GM12878 (cell line): Measurements from ENCODE around the gene BSPRY. TPM values are rescaled to one million over a fixed set of nuclear protein-coding genes. Genes with fewer than 3 reads are reported as not detected.

ENCODE experiments used
- ATAC-seq: fragments of 200-7000 bp; cut with Tn5 transposase; 3 replicates; pipeline ENCODE4 v1.9.1; 2020; ENCODE audit warnings: mild to moderate bottlenecking, moderate library complexity
- BruUV-seq: library from RNA; stranded (reverse); fragments of 400-500 nt; replicated peaks from 2 replicates; lab custom pipeline; 2021; lab: Mats Ljungman, UMichigan
- CTCF ChIA-PET: fragments of 300-600 bp; sonication (Branson Sonifier 250); formaldehyde crosslinking; extraction: SDS; loops from one replicate; lab custom pipeline; 2021; ENCODE audit warnings: inconsistent platforms; lab: Yijun Ruan, JAX
- POLR2A ChIA-PET: fragments of 350-600 bp; formaldehyde crosslinking; extraction: SDS; loops from one replicate; lab custom pipeline; 2021; ENCODE audit warnings: inconsistent platforms; lab: Charles Lee
- RAD21 ChIA-PET: fragments of 300-600 bp; sonication (Branson Sonifier 250); formaldehyde crosslinking; loops from one replicate; lab custom pipeline; 2023; ENCODE audit warnings: antibody characterized with exemption; ENCODE audit not compliant: unreplicated experiment; lab: Charles Lee
- SMC1A ChIA-PET: fragments of 300-600 bp; sonication (Branson Sonifier 250); formaldehyde crosslinking; loops from one replicate; lab custom pipeline; 2023; ENCODE audit not compliant: unreplicated experiment, uncharacterized antibody; lab: Charles Lee
- DNase-seq: peaks from one replicate; pipeline ENCODE4 v3.0.0-alpha.2; 2011; ENCODE audit warnings: low read depth, low spot score
- FAIRE-seq: peaks from 3 replicates; lab custom pipeline; 2011; peaks lifted over from hg19 to GRCh38; lab: Jason Lieb, UNC
- H2AFZ ChIP-seq: 2 replicates; pipeline ENCODE4 v1.6.0; 2011; ENCODE audit warnings: low read depth, low read length, control low read depth; ENCODE audit not compliant: control insufficient read depth
- H3K27ac ChIP-seq: 2 replicates; pipeline ENCODE4 v1.5.1; 2011; ENCODE audit warnings: control low read depth; ENCODE audit not compliant: control insufficient read depth, insufficient read depth
- H3K27me3 ChIP-seq, 2 experiments: replicated peaks in 1 of 2; 2 replicates each; pipeline versions ENCODE4 v1.6.0 to v1.6.1; 2011; ENCODE audit warnings: low read length in 1 of 2; ENCODE audit not compliant: control insufficient read depth in 2 of 2, insufficient read depth in 2 of 2
- H3K36me3 ChIP-seq, 2 experiments: 2 replicates each; pipeline ENCODE4 v1.5.1; 2011; ENCODE audit warnings: low read length in 1 of 2; ENCODE audit not compliant: control insufficient read depth in 2 of 2, insufficient read depth in 2 of 2
- H3K4me1 ChIP-seq: 2 replicates; pipeline ENCODE4 v1.6.1; 2011; ENCODE audit warnings: mild to moderate bottlenecking, low read length, moderate library complexity, mixed read lengths; ENCODE audit not compliant: control insufficient read depth, insufficient read depth
- H3K4me2 ChIP-seq: 2 replicates; pipeline ENCODE4 v1.6.0; 2011; ENCODE audit warnings: control low read depth; ENCODE audit not compliant: control insufficient read depth, insufficient read depth
- H3K4me3 ChIP-seq: fragments of 200-600 bp; sonication (generic); 2 replicates; pipeline ENCODE4 v1.5.1; 2016
- H3K79me2 ChIP-seq: 2 replicates; pipeline ENCODE4 v1.6.0; 2011; ENCODE audit warnings: low read length; ENCODE audit not compliant: control insufficient read depth, insufficient read depth
- H3K9ac ChIP-seq: 2 replicates; pipeline ENCODE4 v1.8.0; 2011; ENCODE audit warnings: low read length, control low read depth, mixed read lengths; ENCODE audit not compliant: control insufficient read depth, insufficient read depth
- H3K9me3 ChIP-seq: replicated peaks from 3 replicates; pipeline ENCODE4 v1.5.1; 2011; ENCODE audit warnings: mild to moderate bottlenecking, low read length; ENCODE audit not compliant: control insufficient read depth, insufficient read depth
- H4K20me1 ChIP-seq: 2 replicates; pipeline ENCODE4 v1.6.0; 2011; ENCODE audit not compliant: control insufficient read depth, insufficient read depth
- BACH1 ChIP-seq: fragments of 450-650 bp; IDR thresholded peaks from 2 replicates; pipeline ENCODE4 v1.6.1; 2017; ENCODE audit warnings: mild to moderate bottlenecking, borderline replicate concordance
- CHD1 ChIP-seq: IDR thresholded peaks from 2 replicates; pipeline ENCODE4 v1.6.1; 2012; ENCODE audit warnings: low read depth, low read length, improper control_type of control experiment
- GATAD2B ChIP-seq: fragments of 450-650 bp; conservative IDR thresholded peaks from 2 replicates; pipeline ENCODE4 v1.6.1; 2017; ENCODE audit warnings: low read depth, mild to moderate bottlenecking, moderate library complexity
- IKZF2 ChIP-seq, 2 experiments: fragments of 450-650 bp; IDR thresholded peaks; 2 replicates each; pipeline ENCODE4 v1.6.1; 2017; ENCODE audit warnings: mild to moderate bottlenecking in 2 of 2, moderate library complexity in 2 of 2
- MXI1 ChIP-seq: fragments of 150-350 bp; IDR thresholded peaks from 2 replicates; pipeline ENCODE4 v1.6.1; 2011; ENCODE audit warnings: low read depth, mild to moderate bottlenecking, inconsistent platforms, low read length, improper control_type of control experiment
- MYB ChIP-seq: fragments of 150-350 bp; IDR thresholded peaks from 2 replicates; pipeline ENCODE4 v1.6.1; 2014; ENCODE audit warnings: mild to moderate bottlenecking, low read depth, low read length, borderline replicate concordance
- RB1 ChIP-seq: fragments of 450-650 bp; formaldehyde crosslinking; IDR thresholded peaks from 2 replicates; pipeline ENCODE4 v1.6.1; 2017; ENCODE audit warnings: mild to moderate bottlenecking, borderline replicate concordance
- REST ChIP-seq: IDR thresholded peaks from 2 replicates; pipeline ENCODE4 v1.6.1; 2012; ENCODE audit warnings: mild to moderate bottlenecking, low read depth, low read length
- SP1 ChIP-seq: IDR thresholded peaks from one replicate; pipeline ENCODE4 v1.6.1; 2011; ENCODE audit warnings: low read depth, low read length
- SUPT20H ChIP-seq: IDR thresholded peaks from 2 replicates; pipeline ENCODE4 v1.6.1; 2011; ENCODE audit warnings: low read depth, mild to moderate bottlenecking, low read length, moderate library complexity, borderline replicate concordance; ENCODE audit not compliant: control insufficient read depth
- TCF3 ChIP-seq: IDR thresholded peaks from 2 replicates; pipeline ENCODE4 v1.6.1; 2012; ENCODE audit warnings: low read depth, mild to moderate bottlenecking, low read length, borderline replicate concordance; ENCODE audit not compliant: insufficient read depth
- YY1 ChIP-seq: IDR thresholded peaks from 2 replicates; pipeline ENCODE4 v1.6.1; 2011; ENCODE audit warnings: low read depth, mild to moderate bottlenecking, low read length
- ZZZ3 ChIP-seq: IDR thresholded peaks from 2 replicates; pipeline ENCODE4 v1.6.1; 2011; ENCODE audit warnings: low read depth; ENCODE audit not compliant: control insufficient read depth, insufficient read length
- WGBS: methylation state at CpG from one replicate; pipeline ENCODE4 v1.1.6; 2016; ENCODE audit warnings: low lambda C conversion rate; ENCODE audit not compliant: insufficient replicate concordance, insufficient coverage; ENCODE audit errors: missing lambda C conversion rate; 5-methylcytosine and 5-hydroxymethylcytosine counted together
- in situ Hi-C: fragments of 300-500 bp; cut with MboI; formaldehyde crosslinking; loops from 9 replicates; pipeline ENCODE4 v1.14.3; 2018; ENCODE audit warnings: mixed read lengths
- intact Hi-C: fragments of 100-400 bp; cut with micrococcal nuclease; formaldehyde crosslinking; loops from one replicate; pipeline ENCODE4 v1.14.2; 2022; ENCODE audit not compliant: unreplicated experiment
- polyA plus RNA-seq, 11 experiments: library from polyadenylated mRNA; depleted of rRNA in 4 of 11; unstranded in 6 of 11; stranded (reverse) in 5 of 11; fragments of >200 nt; fragmentation: Nextera tagmentation in 4 of 11; fragmentation: Illumina TruSeq in 1 of 11; extraction: Ambion mirVana in 4 of 11; extraction: Trizol in 1 of 11; gene quantifications; 1 replicate in 1 of 11; 2 replicates in 10 of 11; pipeline versions ENCODE4 v1.2.1 to v1.2.3, GENCODE V29; 2011 to 2016; ENCODE audit warnings: inconsistent platforms in 2 of 11, missing spikeins in 2 of 11, low read depth in 1 of 11
- total RNA-seq, 4 experiments: library from RNA; depleted of rRNA in 3 of 4; stranded (reverse); fragments of >200 nt in 3 of 4; fragmentation: Illumina TruSeq in 1 of 4; extraction: Trizol in 1 of 4; gene quantifications; 2 replicates each; pipeline versions ENCODE4 v1.2.1 to v1.2.3, GENCODE V29; 2013 to 2021
- TF ChIP-seq, protein P1 (sequence below), 3 experiments: IDR thresholded peaks in 2 of 3; conservative IDR thresholded peaks in 1 of 3; 2 replicates each; pipeline ENCODE4 v1.5.1; 2011; ENCODE audit warnings: low read depth in 3 of 3, low read length in 3 of 3, mild to moderate bottlenecking in 3 of 3, control low read depth in 2 of 3, moderate library complexity in 2 of 3, inconsistent platforms in 1 of 3, mixed read lengths in 1 of 3; ENCODE audit not compliant: control insufficient read depth in 2 of 3, insufficient read depth in 1 of 3; ENCODE audit errors: extremely low read depth in 1 of 3
- TF ChIP-seq, protein P2 (sequence below): fragments of 450-650 bp; IDR thresholded peaks from 2 replicates; pipeline ENCODE4 v1.6.1; 2017; ENCODE audit warnings: low read depth, mild to moderate bottlenecking, moderate library complexity
- TF ChIP-seq, protein P3 (sequence below): IDR thresholded peaks from 2 replicates; pipeline ENCODE4 v1.6.1; 2011; ENCODE audit warnings: mild to moderate bottlenecking, low read depth, low read length, moderate library complexity; ENCODE audit not compliant: insufficient replicate concordance

BSPRY gene
- total and polyA plus RNA-seq, 10 of the 15 experiments (the other 5 are each of a cell fraction or from before 2014, with no cell fraction given), result 0.45 to 6.3 (median 4.1) TPM

DNA sequence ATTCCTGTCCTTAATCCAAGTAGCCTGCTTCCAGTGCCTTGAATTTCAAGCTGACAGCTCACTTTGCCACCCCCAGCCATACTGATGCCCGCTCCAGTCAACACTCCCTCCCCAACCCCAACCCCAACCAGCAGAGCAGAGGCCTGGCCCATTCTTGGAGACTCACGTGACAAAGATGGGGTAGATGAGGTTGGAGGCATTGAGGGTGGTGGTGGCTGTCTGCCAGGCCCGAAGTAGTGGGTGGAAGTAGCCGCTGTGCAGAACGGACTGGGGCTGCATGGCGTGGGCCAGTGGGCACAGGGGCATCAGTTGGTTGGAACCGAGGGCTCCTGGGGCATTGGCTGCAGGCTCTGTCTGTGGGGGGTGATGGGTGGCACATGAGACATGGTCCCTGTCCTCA, 43.9 kb downstream of the BSPRY start:
- CTCF ChIA-PET, result interaction anchor here (1.1 kb wide), 1 partner anchor 265 kb away, joined by 3 read pairs; no protein-coding TSS in a partner anchor
- SMC1A ChIA-PET, result interaction anchor here (1.4 kb wide), 1 partner anchor 10 kb away, joined by 3 read pairs; no protein-coding TSS in a partner anchor
- Histone ChIP-seq H3K79me2 (no peaks in the 10 kb centered on the region), H4K20me1 (no peaks in the 10 kb centered on the region; the same call in 1 of the 2 replicates), H3K27me3 (no peaks in the 10 kb centered on the region), H3K9ac (no peak overlapping the region), H2AFZ (no peak overlapping the region), H3K36me3 (peaks cover 0 to 7% of the 10 kb centered on the region in 2 experiments; a peak in 3 of 4 replicates), H3K27ac (no peak overlapping the region), H3K4me3 (no peak overlapping the region), H3K4me1 (no peaks in the 10 kb centered on the region), H3K9me3 (no peaks in the 10 kb centered on the region), H3K4me2 (no peak overlapping the region)
- WGBS, result 87% methylated on average over 7 of the region's 7 CpGs
- BruUV-seq, result no TSS peak
- intact Hi-C loops (no loop called here), in situ Hi-C loops (no loop called here)
- no peak for ATAC-seq
- POLR2A ChIA-PET, result interaction anchor here (1.1 kb wide), 1 partner anchor 16 kb away, joined by 3 read pairs; no protein-coding TSS in a partner anchor
- RAD21 ChIA-PET, result no interaction called here
- no peak for FAIRE-seq
- DNase-seq, result no peak
- TF ChIP-seq TCF3, result no peak
- TF ChIP-seq IKZF2 (IDR thresholded peaks at IDR 0.05), result no peak
- no peak for TF ChIP-seq CHD1
- no peak for TF ChIP-seq SP1
- no peak for TF ChIP-seq REST
- TF ChIP-seq, protein P1, sequence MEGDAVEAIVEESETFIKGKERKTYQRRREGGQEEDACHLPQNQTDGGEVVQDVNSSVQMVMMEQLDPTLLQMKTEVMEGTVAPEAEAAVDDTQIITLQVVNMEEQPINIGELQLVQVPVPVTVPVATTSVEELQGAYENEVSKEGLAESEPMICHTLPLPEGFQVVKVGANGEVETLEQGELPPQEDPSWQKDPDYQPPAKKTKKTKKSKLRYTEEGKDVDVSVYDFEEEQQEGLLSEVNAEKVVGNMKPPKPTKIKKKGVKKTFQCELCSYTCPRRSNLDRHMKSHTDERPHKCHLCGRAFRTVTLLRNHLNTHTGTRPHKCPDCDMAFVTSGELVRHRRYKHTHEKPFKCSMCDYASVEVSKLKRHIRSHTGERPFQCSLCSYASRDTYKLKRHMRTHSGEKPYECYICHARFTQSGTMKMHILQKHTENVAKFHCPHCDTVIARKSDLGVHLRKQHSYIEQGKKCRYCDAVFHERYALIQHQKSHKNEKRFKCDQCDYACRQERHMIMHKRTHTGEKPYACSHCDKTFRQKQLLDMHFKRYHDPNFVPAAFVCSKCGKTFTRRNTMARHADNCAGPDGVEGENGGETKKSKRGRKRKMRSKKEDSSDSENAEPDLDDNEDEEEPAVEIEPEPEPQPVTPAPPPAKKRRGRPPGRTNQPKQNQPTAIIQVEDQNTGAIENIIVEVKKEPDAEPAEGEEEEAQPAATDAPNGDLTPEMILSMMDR (IDR thresholded peaks at IDR 0.05 in 2 of 3, conservative IDR thresholded peaks at IDR 0.05 in 1 of 3; ENCODE audit: control insufficient read depth in 2 of 3, extremely low read depth in 1 of 3, insufficient read depth in 1 of 3, low read depth in 3 of 3, low read length in 3 of 3), result no peak
- TF ChIP-seq MXI1, result no peak
- no peak for TF ChIP-seq BACH1
- no peak for TF ChIP-seq MYB
- no peak for TF ChIP-seq RB1
- no peak for TF ChIP-seq ZZZ3
- no peak for TF ChIP-seq SUPT20H
- TF ChIP-seq, protein P2, sequence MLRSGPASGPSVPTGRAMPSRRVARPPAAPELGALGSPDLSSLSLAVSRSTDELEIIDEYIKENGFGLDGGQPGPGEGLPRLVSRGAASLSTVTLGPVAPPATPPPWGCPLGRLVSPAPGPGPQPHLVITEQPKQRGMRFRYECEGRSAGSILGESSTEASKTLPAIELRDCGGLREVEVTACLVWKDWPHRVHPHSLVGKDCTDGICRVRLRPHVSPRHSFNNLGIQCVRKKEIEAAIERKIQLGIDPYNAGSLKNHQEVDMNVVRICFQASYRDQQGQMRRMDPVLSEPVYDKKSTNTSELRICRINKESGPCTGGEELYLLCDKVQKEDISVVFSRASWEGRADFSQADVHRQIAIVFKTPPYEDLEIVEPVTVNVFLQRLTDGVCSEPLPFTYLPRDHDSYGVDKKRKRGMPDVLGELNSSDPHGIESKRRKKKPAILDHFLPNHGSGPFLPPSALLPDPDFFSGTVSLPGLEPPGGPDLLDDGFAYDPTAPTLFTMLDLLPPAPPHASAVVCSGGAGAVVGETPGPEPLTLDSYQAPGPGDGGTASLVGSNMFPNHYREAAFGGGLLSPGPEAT, result no peak
- TF ChIP-seq YY1, result no peak
- TF ChIP-seq GATAD2B, result no peak
- TF ChIP-seq, protein P3, sequence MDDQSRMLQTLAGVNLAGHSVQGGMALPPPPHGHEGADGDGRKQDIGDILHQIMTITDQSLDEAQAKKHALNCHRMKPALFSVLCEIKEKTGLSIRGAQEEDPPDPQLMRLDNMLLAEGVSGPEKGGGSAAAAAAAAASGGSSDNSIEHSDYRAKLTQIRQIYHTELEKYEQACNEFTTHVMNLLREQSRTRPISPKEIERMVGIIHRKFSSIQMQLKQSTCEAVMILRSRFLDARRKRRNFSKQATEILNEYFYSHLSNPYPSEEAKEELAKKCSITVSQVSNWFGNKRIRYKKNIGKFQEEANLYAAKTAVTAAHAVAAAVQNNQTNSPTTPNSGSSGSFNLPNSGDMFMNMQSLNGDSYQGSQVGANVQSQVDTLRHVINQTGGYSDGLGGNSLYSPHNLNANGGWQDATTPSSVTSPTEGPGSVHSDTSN, result no peak
